ENCODE results near the gene WASF3. TPM values are rescaled to one million over a fixed set of nuclear protein-coding genes. Genes with fewer than 3 reads are reported as not detected.
"Not testable (repeated sequence)": the region's sequence is repeated elsewhere in the genome, so short reads cannot be mapped to it uniquely, and the experiment has no call there.

The WASF3 gene
- total and polyA plus RNA-seq, 2 experiments from 2014 or later = 17.3 to 34.5 TPM

- TF ChIP-seq CTCF (IDR thresholded peaks at IDR 0.05; ENCODE audit: low read depth, low read length) = no peak
- no peaks in the 10 kb centered on the region for H3K4me1 ChIP-seq (ENCODE audit: low read depth)
Measured at GRCh38 chr13:26718872-26719271, 161.4 kb downstream of the WASF3 start.

GRCh38 chr13:26719356-26719945 is 162.0 kb downstream of the WASF3 start:
- TF ChIP-seq CTCF (IDR thresholded peaks at IDR 0.05; ENCODE audit: low read depth, low read length) = peak; percentile 16
- no peaks in the 10 kb centered on the region for H3K27me3 ChIP-seq

More at GRCh38 chr13:26718872-26719271, 161.4 kb downstream of the WASF3 start:
- no peak for DNase-seq (ENCODE audit: low read depth in 1 of 2, low spot score in 1 of 2)
- Histone ChIP-seq H3K27ac (no peak overlapping the region), H3K27me3 (no peaks in the 10 kb centered on the region), H3K9me3 (ENCODE audit: low read depth) (no peaks in the 10 kb centered on the region), H3K4me3 (no peak overlapping the region), H3K36me3 (no peaks in the 10 kb centered on the region)

GRCh38 chr13:26721251-26722121 is 164.0 kb downstream of the WASF3 start:
- DNase-seq (ENCODE audit: low read depth in 1 of 2, low spot score in 1 of 2) = no peak
- no peaks in the 10 kb centered on the region for H3K9me3 ChIP-seq (ENCODE audit: low read depth)
- H3K27me3 ChIP-seq = no peaks in the 10 kb centered on the region
- no peak overlapping the region for H3K27ac ChIP-seq
- no peaks in the 10 kb centered on the region for H3K36me3 ChIP-seq
- no peak for TF ChIP-seq CTCF (IDR thresholded peaks at IDR 0.05; ENCODE audit: low read depth, low read length)
- no peaks in the 10 kb centered on the region for H3K4me1 ChIP-seq (ENCODE audit: low read depth)
- H3K4me3 ChIP-seq = no peak overlapping the region

More at GRCh38 chr13:26719356-26719945, 162.0 kb downstream of the WASF3 start:
- peak in 1 of 2 donors; percentile 6 for DNase-seq (ENCODE audit: low read depth in 1 of 2, low spot score in 1 of 2)
- H3K4me3 ChIP-seq = no peak overlapping the region
- H3K36me3 ChIP-seq = no peaks in the 10 kb centered on the region
- H3K27ac ChIP-seq = no peak overlapping the region
- H3K4me1 ChIP-seq (ENCODE audit: low read depth) = no peaks in the 10 kb centered on the region
- H3K9me3 ChIP-seq (ENCODE audit: low read depth) = no peaks in the 10 kb centered on the region

GRCh38 chr13:26722321-26722720 is 164.8 kb downstream of the WASF3 start:
- Histone ChIP-seq H3K27me3 (no peaks in the 10 kb centered on the region), H3K4me3 (no peak overlapping the region), H3K27ac (no peak overlapping the region), H3K9me3 (ENCODE audit: low read depth) (no peaks in the 10 kb centered on the region), H3K4me1 (ENCODE audit: low read depth) (no peaks in the 10 kb centered on the region), H3K36me3 (no peaks in the 10 kb centered on the region)
- TF ChIP-seq CTCF (IDR thresholded peaks at IDR 0.05; ENCODE audit: low read depth, low read length) = no peak
- no peak for DNase-seq (ENCODE audit: low read depth in 1 of 2, low spot score in 1 of 2)

GRCh38 chr13:26723620-26724019 is 166.1 kb downstream of the WASF3 start:
- not testable (repeated sequence) for H3K27me3 ChIP-seq; H3K36me3 ChIP-seq; H3K9me3 ChIP-seq (ENCODE audit: low read depth); H3K27ac ChIP-seq; DNase-seq (ENCODE audit: low read depth in 1 of 2, low spot score in 1 of 2); H3K4me3 ChIP-seq; H3K4me1 ChIP-seq (ENCODE audit: low read depth)

- TF ChIP-seq CTCF (IDR thresholded peaks at IDR 0.05; ENCODE audit: low read depth, low read length) = no peak
Measured at GRCh38 chr13:26726684-26727083, 169.2 kb downstream of the WASF3 start.

More at GRCh38 chr13:26726684-26727083, 169.2 kb downstream of the WASF3 start:
- H3K4me3 ChIP-seq = no peak overlapping the region
- H3K36me3 ChIP-seq = no peaks in the 10 kb centered on the region
- DNase-seq (ENCODE audit: low read depth in 1 of 2, low spot score in 1 of 2) = no peak
- H3K27me3 ChIP-seq = no peaks in the 10 kb centered on the region
- H3K4me1 ChIP-seq (ENCODE audit: low read depth) = no peaks in the 10 kb centered on the region
- no peak overlapping the region for H3K27ac ChIP-seq
- no peaks in the 10 kb centered on the region for H3K9me3 ChIP-seq (ENCODE audit: low read depth)
